ENCODE results near the gene MRPL24. TPM values are rescaled to one million over a fixed set of nuclear protein-coding genes. Genes with fewer than 3 reads are reported as not detected.

Gene MRPL24
- polyA plus RNA-seq, 2 of the 4 experiments (the other 2 are of a cell fraction), result 170 to 198 TPM

GRCh38 chr1:156706657-156707416 lies 34.1 kb downstream of the MRPL24 start (continued):
- TF ChIP-seq FOSL2 (IDR thresholded peaks at IDR 0.05), result no peak
- TF ChIP-seq FOSL2 (CRISPR knock-in tag; IDR thresholded peaks at IDR 0.05), result no peak
- no peak for TF ChIP-seq FOXS1 (CRISPR knock-in tag; IDR thresholded peaks at IDR 0.05)
- no peak for TF ChIP-seq ATOH8 (CRISPR knock-in tag; IDR thresholded peaks at IDR 0.05; ENCODE audit: low read depth)
- TF ChIP-seq POLR2AphosphoS2 (conservative IDR thresholded peaks at IDR 0.05; ENCODE audit: low read length), result no peak

GRCh38 chr1:156705918-156706656 lies 34.8 kb downstream of the MRPL24 start:
- WGBS (ENCODE audit: missing lambda C conversion rate), result 45% methylated on average over 28 of the region's 45 CpGs
- CTCF ChIA-PET, result interaction anchor here (0.6 to 52.1 kb wide), 26 partner anchors 10 to 221 kb away, joined by 3 to 2258 read pairs (median 4); partner anchors contain the start of genes CRABP2, INSRR, ISG20L2 and METTL25B
- Histone ChIP-seq H3K4me1 (peaks cover 61% of the 10 kb centered on the region), H3K9me3 (no peaks in the 10 kb centered on the region), H3K27ac (peak overlapping the region; percentile 65 to 86; a peak in 5 of 6 replicates), H3K4me3 (peak overlapping the region; percentile 45), H3K4me2 (peak overlapping the region; percentile 99)
- FAIRE-seq (no peak), ATAC-seq (peak; percentile 28 to 66; a peak in 4 of 6 replicates), DNase-seq (ENCODE audit: low read depth in 1 of 2, low spot score in 1 of 2) (peak; percentile 53 to 62)
- POLR2A ChIA-PET, result interaction anchor here (0.7 to 1.6 kb wide), 4 partner anchors 10 to 45 kb away, joined by 3 to 5 read pairs (median 4); partner anchors contain the start of genes ISG20L2 and METTL25B
- TF ChIP-seq CTCF (IDR thresholded peaks at IDR 0.05) (peak; percentile 88), EP300 (IDR thresholded peaks at IDR 0.05) (no peak), RAD21 (conservative IDR thresholded peaks at IDR 0.05 in 1 of 2, IDR thresholded peaks at IDR 0.05 in 1 of 2) (peak; percentile 67 to 80), RARB (CRISPR knock-in tag; IDR thresholded peaks at IDR 0.05) (no peak), HOXB13 (CRISPR knock-in tag; IDR thresholded peaks at IDR 0.05; ENCODE audit: low read depth) (no peak), HEYL (CRISPR knock-in tag; IDR thresholded peaks at IDR 0.05) (no peak), TFCP2L1 (CRISPR knock-in tag; IDR thresholded peaks at IDR 0.05) (no peak), SMC3 (IDR thresholded peaks at IDR 0.05) (peak; percentile 75)

- Histone ChIP-seq H3K9me3 (no peaks in the 10 kb centered on the region), H3K27ac (peak within 1 kb of the TSS; percentile 65 to 86), H3K4me2 (peak within 1 kb of the TSS; percentile 99), H3K4me1 (peaks cover 55% of the 10 kb centered on the region), H3K4me3 (peak within 1 kb of the TSS; percentile 45)
- WGBS (ENCODE audit: missing lambda C conversion rate), result 8% methylated on average over 21 of the region's 42 CpGs
- POLR2A ChIA-PET, result interaction anchor here (1.1 to 1.6 kb wide), 3 partner anchors 10 to 23 kb away, joined by 3 to 5 read pairs (median 5); partner anchors contain the start of genes ISG20L2 and METTL25B
- FAIRE-seq, result no peak
- no peak for TF ChIP-seq HES2 (IDR thresholded peaks at IDR 0.05)
- TF ChIP-seq HEYL (CRISPR knock-in tag; IDR thresholded peaks at IDR 0.05), result no peak
- peak; percentile 21; the same call in 1 of the 2 replicates for TF ChIP-seq E2F6 (IDR thresholded peaks at IDR 0.05; ENCODE audit: borderline replicate concordance, low read depth)
- TF ChIP-seq SREBF2 (IDR thresholded peaks at IDR 0.05), result no peak
- no peak for DNase-seq (ENCODE audit: low read depth in 1 of 2, low spot score in 1 of 2)
- peak; percentile 2 to 46; a peak in 5 of 6 replicates for ATAC-seq
- CTCF ChIA-PET, result interaction anchor here (0.8 to 52.1 kb wide), 21 partner anchors 11 to 222 kb away, joined by 3 to 2258 read pairs (median 4); partner anchors contain the start of genes CRABP2, INSRR, ISG20L2 and METTL25B
Observed at GRCh38 chr1:156705321-156705917, 35.5 kb downstream of the MRPL24 start, which contains the start of gene CRABP2. TSS of gene CRABP2 (minus strand) at chr1:156705583. CDS start at chr1:156705446, 137 bp downstream.

Measured in A549 (cell line).